ENCODE data around the gene GPER1.
"Not testable (repeated sequence)": the region's sequence is repeated elsewhere in the genome, so short reads cannot be mapped to it uniquely, and the experiment has no call there.

DNA sequence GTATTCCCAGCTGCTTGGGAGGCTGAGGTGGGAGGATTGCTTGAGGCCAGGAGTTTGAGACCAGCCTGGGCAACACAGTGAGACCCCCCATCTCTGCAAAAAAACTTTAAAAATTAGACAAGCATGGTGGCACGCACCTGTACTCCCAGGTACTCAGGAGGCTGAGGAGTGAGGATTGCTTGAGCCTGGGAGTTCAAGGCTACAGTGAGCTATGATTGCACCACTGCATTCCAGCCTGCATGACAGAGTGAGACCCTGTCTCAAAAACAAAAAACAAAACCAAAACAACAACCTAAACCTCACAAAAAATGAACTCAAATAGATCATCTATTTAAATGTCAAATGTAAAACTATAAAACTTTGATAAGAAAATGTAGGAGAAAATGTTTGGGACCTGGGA, 47.7 kb upstream of the GPER1 start:
- TF ChIP-seq EZH2phosphoT487 (IDR thresholded peaks at IDR 0.05; ENCODE audit: borderline replicate concordance, low read length), result not testable (repeated sequence)
- TF ChIP-seq, protein P1, sequence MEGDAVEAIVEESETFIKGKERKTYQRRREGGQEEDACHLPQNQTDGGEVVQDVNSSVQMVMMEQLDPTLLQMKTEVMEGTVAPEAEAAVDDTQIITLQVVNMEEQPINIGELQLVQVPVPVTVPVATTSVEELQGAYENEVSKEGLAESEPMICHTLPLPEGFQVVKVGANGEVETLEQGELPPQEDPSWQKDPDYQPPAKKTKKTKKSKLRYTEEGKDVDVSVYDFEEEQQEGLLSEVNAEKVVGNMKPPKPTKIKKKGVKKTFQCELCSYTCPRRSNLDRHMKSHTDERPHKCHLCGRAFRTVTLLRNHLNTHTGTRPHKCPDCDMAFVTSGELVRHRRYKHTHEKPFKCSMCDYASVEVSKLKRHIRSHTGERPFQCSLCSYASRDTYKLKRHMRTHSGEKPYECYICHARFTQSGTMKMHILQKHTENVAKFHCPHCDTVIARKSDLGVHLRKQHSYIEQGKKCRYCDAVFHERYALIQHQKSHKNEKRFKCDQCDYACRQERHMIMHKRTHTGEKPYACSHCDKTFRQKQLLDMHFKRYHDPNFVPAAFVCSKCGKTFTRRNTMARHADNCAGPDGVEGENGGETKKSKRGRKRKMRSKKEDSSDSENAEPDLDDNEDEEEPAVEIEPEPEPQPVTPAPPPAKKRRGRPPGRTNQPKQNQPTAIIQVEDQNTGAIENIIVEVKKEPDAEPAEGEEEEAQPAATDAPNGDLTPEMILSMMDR (conservative IDR thresholded peaks at IDR 0.05; ENCODE audit: low read depth, low read length), result not testable (repeated sequence)

Measured in PC-3 (cell line).